Ovary (tissue), 3 donors: ENCODE data around the gene PKD1L1.

Source experiments
- POLR2A ChIP-seq: fragments of 450-650 bp; IDR thresholded peaks from one replicate; pipeline ENCODE4 v1.6.1; 2017; ENCODE audit warnings: antibody characterized with exemption, mild to moderate bottlenecking, moderate library complexity
- TF ChIP-seq, protein P1 (sequence below), 3 donors: fragments of 450-650 bp in 2 of 3; fragments of 200-600 bp in 1 of 3; IDR thresholded peaks; one replicate each; pipeline versions ENCODE4 v1.5.1 to v1.8.0; 2016 to 2022; ENCODE audit warnings: antibody characterized with exemption in 3 of 3, mild to moderate bottlenecking in 1 of 3
- donor health status: DM: no; HTN: no; CAD: no.

- TF ChIP-seq, protein P1, sequence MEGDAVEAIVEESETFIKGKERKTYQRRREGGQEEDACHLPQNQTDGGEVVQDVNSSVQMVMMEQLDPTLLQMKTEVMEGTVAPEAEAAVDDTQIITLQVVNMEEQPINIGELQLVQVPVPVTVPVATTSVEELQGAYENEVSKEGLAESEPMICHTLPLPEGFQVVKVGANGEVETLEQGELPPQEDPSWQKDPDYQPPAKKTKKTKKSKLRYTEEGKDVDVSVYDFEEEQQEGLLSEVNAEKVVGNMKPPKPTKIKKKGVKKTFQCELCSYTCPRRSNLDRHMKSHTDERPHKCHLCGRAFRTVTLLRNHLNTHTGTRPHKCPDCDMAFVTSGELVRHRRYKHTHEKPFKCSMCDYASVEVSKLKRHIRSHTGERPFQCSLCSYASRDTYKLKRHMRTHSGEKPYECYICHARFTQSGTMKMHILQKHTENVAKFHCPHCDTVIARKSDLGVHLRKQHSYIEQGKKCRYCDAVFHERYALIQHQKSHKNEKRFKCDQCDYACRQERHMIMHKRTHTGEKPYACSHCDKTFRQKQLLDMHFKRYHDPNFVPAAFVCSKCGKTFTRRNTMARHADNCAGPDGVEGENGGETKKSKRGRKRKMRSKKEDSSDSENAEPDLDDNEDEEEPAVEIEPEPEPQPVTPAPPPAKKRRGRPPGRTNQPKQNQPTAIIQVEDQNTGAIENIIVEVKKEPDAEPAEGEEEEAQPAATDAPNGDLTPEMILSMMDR (IDR thresholded peaks at IDR 0.05), result no peak
- no peak for TF ChIP-seq POLR2A
Observed at GRCh38 chr7:47882635-47883034, 65.6 kb downstream of the PKD1L1 start.
